ENCODE data around the gene COL12A1. TPM values are rescaled to one million over a fixed set of nuclear protein-coding genes. Genes with fewer than 3 reads are reported as not detected.

COL12A1 gene
- total RNA-seq, 1 experiment from 2014 or later, result 0.96 TPM

GRCh38 chr6:75167325-75167724, 38.5 kb downstream of the COL12A1 start:
- no peak overlapping the region for H3K9ac ChIP-seq (ENCODE audit: extremely low read depth, insufficient read length, low read length)

More at GRCh38 chr6:75167325-75167724, 38.5 kb downstream of the COL12A1 start:
- no peak overlapping the region for H2BK20ac ChIP-seq (ENCODE audit: low read depth, low read length, poor library complexity, severe bottlenecking)
- H3K27me3 ChIP-seq (ENCODE audit: insufficient read depth, low read length), result no peaks in the 10 kb centered on the region
- no peak overlapping the region for H2BK120ac ChIP-seq (ENCODE audit: low read depth, low read length, poor library complexity, severe bottlenecking)
- H3K79me1 ChIP-seq (ENCODE audit: insufficient read depth, low read depth, low read length, poor library complexity, severe bottlenecking), result no peaks in the 10 kb centered on the region
- DNase-seq, result no peak
- no peak overlapping the region for H3T11ph ChIP-seq (ENCODE audit: low read length)
- Mint-ChIP-seq H3K4me3 (no peak overlapping the region), H3K27me3 (ENCODE audit: low read depth) (no peaks in the 10 kb centered on the region), H3K27ac (no peak overlapping the region), H3K4me1 (peaks cover 9 to 13% of the 10 kb centered on the region in 2 experiments), H3K9me3 (no peaks in the 10 kb centered on the region), H3K36me3 (ENCODE audit: insufficient read depth in 1 of 3, low read depth in 3 of 3) (no peaks in the 10 kb centered on the region)
- TF ChIP-seq CTCF (conservative IDR thresholded peaks at IDR 0.05), result no peak
- H4K8ac ChIP-seq (replicated peaks; ENCODE audit: insufficient read length, low read depth, low read length), result no peak overlapping the region
- H4K20me1 ChIP-seq (ENCODE audit: control insufficient read depth, insufficient read depth, insufficient read length), result no peaks in the 10 kb centered on the region
- H3K23ac ChIP-seq (ENCODE audit: insufficient read length, low read depth, low read length), result no peak overlapping the region
- no peaks in the 10 kb centered on the region for H3K23me2 ChIP-seq (ENCODE audit: insufficient read length, low read depth, low read length, poor library complexity, severe bottlenecking)
- H2AK5ac ChIP-seq (ENCODE audit: insufficient read length, low read length), result no peak overlapping the region
- no peak overlapping the region for H3K56ac ChIP-seq (ENCODE audit: insufficient read length, low read depth, low read length)
- H3K4ac ChIP-seq (ENCODE audit: low read depth, low read length), result no peak overlapping the region
- no peak overlapping the region for H4K91ac ChIP-seq (ENCODE audit: insufficient read length, low read depth, low read length)
- H2AFZ ChIP-seq (ENCODE audit: low read length), result no peak overlapping the region
- no peak overlapping the region for H2BK5ac ChIP-seq (ENCODE audit: insufficient read length, low read length)
- H3K27ac ChIP-seq (ENCODE audit: insufficient read length, low read depth, low read length), result no peak overlapping the region
- WGBS (ENCODE audit: extremely low coverage, insufficient read length, low lambda C conversion rate), result no CpG with 5 or more reads among the region's 3 CpGs
- H2BK15ac ChIP-seq (ENCODE audit: low read depth, low read length), result no peak overlapping the region
- H3K18ac ChIP-seq (ENCODE audit: insufficient read length, low read depth, low read length), result no peak overlapping the region
- H3K4me2 ChIP-seq (ENCODE audit: insufficient read depth, insufficient read length, low read length), result no peak overlapping the region
- H4K5ac ChIP-seq (ENCODE audit: insufficient read length, low read depth, low read length), result no peak overlapping the region
- no peaks in the 10 kb centered on the region for H3K79me2 ChIP-seq (ENCODE audit: insufficient read depth, low read length)
- H2BK12ac ChIP-seq (ENCODE audit: insufficient read length, low read depth, low read length), result no peak overlapping the region
- no peaks in the 10 kb centered on the region for H3K9me3 ChIP-seq (ENCODE audit: control insufficient read depth, low read depth, low read length)
- no peaks in the 10 kb centered on the region for H3K4me1 ChIP-seq (ENCODE audit: insufficient read depth, low read length)
- H3K14ac ChIP-seq (ENCODE audit: insufficient read depth, low read length), result no peak overlapping the region

Measured in H9 (cell line).